GM12891 (cell line): ENCODE results near the gene UNK.

Experiments used
- PAX5 ChIP-seq: IDR thresholded peaks from 2 replicates; pipeline ENCODE4 v1.6.1; 2011; ENCODE audit warnings: low read length, moderate library complexity, mild to moderate bottlenecking; ENCODE audit not compliant: insufficient read depth, severe bottlenecking
- POLR2A ChIP-seq: IDR thresholded peaks from 2 replicates; pipeline ENCODE4 v1.6.1; 2011; ENCODE audit warnings: low read depth, low read length, control low read depth
- POLR2AphosphoS5 ChIP-seq: IDR thresholded peaks from 2 replicates; pipeline ENCODE4 v1.6.1; 2011; ENCODE audit warnings: low read depth, low read length, control low read depth
- TAF1 ChIP-seq: IDR thresholded peaks from 2 replicates; pipeline ENCODE4 v1.6.1; 2011; ENCODE audit warnings: low read depth, low read length, control low read depth

DNA sequence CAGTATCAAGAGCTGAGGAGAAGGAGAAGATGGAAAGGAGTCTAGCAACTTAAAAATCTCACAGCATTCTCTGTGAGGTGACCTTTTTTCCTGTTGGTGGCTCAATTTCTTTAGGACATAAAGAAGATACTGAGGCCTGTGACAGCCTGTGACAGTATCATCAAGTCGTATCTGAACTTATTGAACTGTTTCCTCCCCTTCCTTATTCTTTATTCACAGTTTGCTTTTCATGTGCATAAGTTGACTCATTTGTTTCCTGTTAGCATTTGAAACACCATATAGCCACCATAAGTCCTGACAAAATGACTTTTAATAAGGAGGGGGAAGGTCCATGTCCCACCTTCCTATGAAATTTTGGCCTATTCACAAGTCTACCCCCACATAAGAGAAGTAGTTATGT lies 8.9 kb downstream of the UNK start:
- no peak for TF ChIP-seq POLR2A
- no peak for TF ChIP-seq TAF1
- no peak for TF ChIP-seq POLR2AphosphoS5
- no peak for TF ChIP-seq PAX5
